ENCODE measurements around the gene CELSR1. TPM values are rescaled to one million over a fixed set of nuclear protein-coding genes. Genes with fewer than 3 reads are reported as not detected.

The CELSR1 gene
- total and polyA plus RNA-seq, 7 donors, result 0.09 to 0.39 (median 0.18) TPM

- Histone ChIP-seq H3K36me3 (ENCODE audit: insufficient read depth in 1 of 2, low read depth in 1 of 2) (no peaks in the 10 kb centered on the region), H3K4me3 (no peak overlapping the region), H3K9me3 (no peaks in the 10 kb centered on the region), H3K27ac (no peak overlapping the region), H3K4me1 (no peaks in the 10 kb centered on the region), H3K27me3 (ENCODE audit: insufficient read depth in 3 of 3, low read length in 2 of 3) (no peaks in the 10 kb centered on the region)
- DNase-seq, result no peak
- intact Hi-C loops (cut with DNase I), result no loop called here
- WGBS, 3 donors, result 94 to 98% (median 97%) methylated on average over 4 of the region's 4 CpGs
- ATAC-seq, result no peak
- no peak for TF ChIP-seq CTCF (IDR thresholded peaks at IDR 0.05)
These were observed 207.0 kb downstream of the CELSR1 start for GRCh38 chr22:46330426-46330825.

DNA sequence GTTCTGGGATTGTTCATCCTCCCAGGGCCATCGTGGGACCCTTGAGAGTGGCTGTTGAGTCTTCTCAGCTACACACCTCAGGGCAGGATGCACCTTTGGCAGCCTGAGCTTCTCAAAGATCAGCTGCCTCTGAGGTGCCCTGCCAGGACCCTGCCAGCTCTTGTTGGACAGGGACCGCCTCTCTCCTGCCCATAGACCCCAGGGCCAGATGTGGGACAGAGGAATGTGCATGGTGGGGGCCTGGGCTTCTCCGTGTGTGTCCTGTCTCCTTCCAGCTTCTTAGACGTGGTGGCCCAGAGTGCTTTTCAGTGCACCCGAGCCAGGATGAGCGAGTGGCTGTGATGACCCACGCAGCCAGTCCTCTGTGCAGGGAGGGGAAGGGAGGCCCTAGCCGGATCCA is 207.8 kb downstream of the CELSR1 start:
- DNase-seq, result no peak
- no peak for TF ChIP-seq CTCF (IDR thresholded peaks at IDR 0.05)
- Histone ChIP-seq H3K4me1 (no peaks in the 10 kb centered on the region), H3K27me3 (ENCODE audit: insufficient read depth in 3 of 3, low read length in 2 of 3) (no peaks in the 10 kb centered on the region), H3K27ac (no peak overlapping the region), H3K4me3 (no peak overlapping the region), H3K9me3 (no peaks in the 10 kb centered on the region), H3K36me3 (ENCODE audit: insufficient read depth in 1 of 2, low read depth in 1 of 2) (no peaks in the 10 kb centered on the region)
- WGBS, 3 donors, result 87 to 94% (median 91%) methylated on average over 7 to 8 of the region's 8 CpGs
- no peak for ATAC-seq
- intact Hi-C loops (cut with DNase I), result no loop called here

DNA sequence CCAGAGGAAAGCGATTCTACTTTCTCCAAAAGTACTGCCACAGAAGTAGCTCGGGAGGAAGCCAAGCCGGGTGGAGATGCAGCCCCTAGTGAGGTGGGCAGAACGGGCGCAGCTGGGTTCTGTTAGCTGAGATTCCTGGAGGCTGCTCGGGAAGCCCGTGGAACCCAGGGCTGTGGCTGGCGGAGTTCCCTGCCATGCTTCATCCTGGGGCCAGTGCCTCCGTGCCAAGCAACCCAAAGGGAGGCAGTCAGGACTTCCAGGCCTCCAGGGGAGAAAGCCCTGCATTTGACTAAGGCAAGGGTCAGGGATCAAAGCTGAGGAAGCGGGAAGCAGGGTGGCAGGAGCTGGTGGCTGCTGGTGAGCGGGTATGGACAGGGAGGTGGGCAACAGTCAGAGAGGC is 208.6 kb downstream of the CELSR1 start:
- H3K27me3 ChIP-seq (ENCODE audit: insufficient read depth in 3 of 3, low read length in 2 of 3), result no peaks in the 10 kb centered on the region
- no peaks in the 10 kb centered on the region for H3K9me3 ChIP-seq
- 91 to 95% (median 94%) methylated on average over 11 of the region's 11 CpGs for WGBS, 3 donors
- no peaks in the 10 kb centered on the region for H3K36me3 ChIP-seq (ENCODE audit: insufficient read depth in 1 of 2, low read depth in 1 of 2)
- intact Hi-C loops (cut with DNase I), result no loop called here
- no peak overlapping the region for H3K27ac ChIP-seq
- ATAC-seq, result no peak
- TF ChIP-seq CTCF (IDR thresholded peaks at IDR 0.05), result no peak
- no peak overlapping the region for H3K4me3 ChIP-seq
- H3K4me1 ChIP-seq, result no peaks in the 10 kb centered on the region
- no peak for DNase-seq

GRCh38 chr22:46327691-46328465 is 209.5 kb downstream of the CELSR1 start:
- H3K4me3 ChIP-seq, result no peak overlapping the region
- 95 to 97% (median 96%) methylated on average over 13 of the region's 13 CpGs for WGBS, 3 donors
- intact Hi-C loops (cut with DNase I), result no loop called here
- H3K36me3 ChIP-seq (ENCODE audit: insufficient read depth in 1 of 2, low read depth in 1 of 2), result no peaks in the 10 kb centered on the region
- ATAC-seq, result no peak
- no peaks in the 10 kb centered on the region for H3K4me1 ChIP-seq
- H3K9me3 ChIP-seq, result no peaks in the 10 kb centered on the region
- DNase-seq, result no peak
- H3K27me3 ChIP-seq (ENCODE audit: insufficient read depth in 3 of 3, low read length in 2 of 3), result no peaks in the 10 kb centered on the region
- no peak overlapping the region for H3K27ac ChIP-seq
- TF ChIP-seq CTCF (IDR thresholded peaks at IDR 0.05), result no peak
